KBM-7 (cell line): Measurements from ENCODE around the gene ZNF444.
"Not testable (repeated sequence)": the region's sequence is repeated elsewhere in the genome, so short reads cannot be mapped to it uniquely, and the experiment has no call there.

Experiments used
- DNase-seq: peaks from one replicate; pipeline ENCODE4 v3.0.0-alpha.2; 2015
- in situ Hi-C: fragments of 300-500 bp; cut with MboI; formaldehyde crosslinking; loops from 2 replicates; pipeline ENCODE4 v1.14.3; 2020; ENCODE audit warnings: low sequenced_read_pairs, low pct_unique_long_range_greater_than_20kb, mixed read lengths

ZNF444 gene

DNA sequence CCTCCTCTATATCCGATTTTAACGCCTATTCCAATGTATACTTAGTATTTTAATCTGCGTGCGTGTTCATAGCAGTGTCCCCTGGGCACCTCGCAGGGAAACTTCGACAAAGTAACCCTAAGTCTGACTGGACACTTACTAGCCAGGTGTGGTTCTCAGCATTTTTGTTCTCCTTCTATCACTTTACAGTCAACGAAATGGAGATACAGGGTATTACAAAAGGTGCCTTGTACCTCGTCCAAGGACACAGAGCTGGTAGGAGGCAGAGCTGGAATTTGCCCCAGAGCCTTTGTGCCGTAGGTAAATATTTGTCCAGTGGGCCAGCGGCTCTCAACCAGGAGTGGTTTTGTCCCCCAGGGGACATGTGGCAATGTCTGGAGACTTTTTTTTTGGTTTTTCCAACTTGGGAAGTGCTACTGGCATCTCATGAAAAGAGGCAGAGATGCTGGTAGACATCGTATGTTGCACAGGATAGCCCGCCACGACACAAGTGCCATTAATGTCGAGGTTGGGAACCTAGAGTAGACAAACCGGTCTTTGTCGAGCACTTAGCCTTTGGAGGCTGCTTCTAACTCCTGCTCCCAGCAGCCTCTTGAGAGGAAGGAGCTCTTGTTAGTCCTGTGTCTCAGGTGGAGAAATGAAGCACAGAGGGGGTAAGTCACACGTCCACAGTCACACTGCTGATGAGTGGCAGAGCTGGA lies 1.1 kb downstream of the ZNF444 start:
- in situ Hi-C loops = no loop called here

DNA sequence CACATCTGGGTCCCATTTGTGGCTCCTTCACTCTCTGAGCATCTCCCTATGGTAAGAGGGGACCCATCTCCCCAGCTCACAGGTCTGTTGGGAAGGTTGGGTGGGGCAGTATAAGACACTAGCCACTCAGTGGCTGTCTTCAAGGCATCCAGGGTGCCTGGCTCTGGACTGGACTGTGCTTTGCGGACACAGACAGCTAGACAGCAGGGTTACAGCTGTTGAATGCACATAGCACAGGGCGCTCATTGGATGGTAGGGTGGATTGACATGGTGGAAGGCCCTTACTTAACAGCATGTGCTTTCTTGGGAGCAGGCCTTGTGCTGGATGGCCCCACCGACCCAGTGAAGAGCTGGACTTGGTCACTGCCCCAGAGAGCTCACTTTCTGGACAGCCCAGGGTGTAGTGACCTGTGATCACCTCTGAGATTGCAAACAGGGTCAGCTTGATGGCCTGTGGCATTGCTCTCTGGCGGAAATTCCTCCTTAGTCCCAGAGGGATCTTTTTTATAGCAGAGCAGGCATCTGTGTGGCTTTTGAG lies 1.9 kb downstream of the ZNF444 start:
- no peak for DNase-seq
- in situ Hi-C loops = no loop called here

More for the DNA sequence above, 1.1 kb downstream of the ZNF444 start:
- no peak for DNase-seq

DNA sequence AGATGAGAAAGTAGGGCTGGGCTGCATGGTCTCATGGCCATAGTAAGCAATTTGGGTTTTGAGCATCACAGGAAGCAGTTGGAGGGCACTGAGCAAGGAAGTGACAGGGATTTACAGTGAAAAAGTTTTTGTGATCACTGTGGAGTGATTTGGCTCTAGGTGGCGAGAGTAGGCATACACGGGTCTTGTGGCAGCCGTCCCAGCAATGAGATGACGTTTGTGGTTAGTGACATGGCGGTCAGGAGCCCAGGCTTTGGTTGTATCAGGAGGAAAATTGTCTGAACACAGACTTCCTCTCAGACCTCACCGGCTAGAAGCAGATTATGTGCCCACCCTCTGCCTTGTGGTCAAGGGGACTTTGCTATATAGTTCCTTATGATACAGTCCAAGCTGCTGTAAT lies 3.3 kb downstream of the ZNF444 start:
- in situ Hi-C loops = no loop called here
- DNase-seq = peak; percentile 50

DNA sequence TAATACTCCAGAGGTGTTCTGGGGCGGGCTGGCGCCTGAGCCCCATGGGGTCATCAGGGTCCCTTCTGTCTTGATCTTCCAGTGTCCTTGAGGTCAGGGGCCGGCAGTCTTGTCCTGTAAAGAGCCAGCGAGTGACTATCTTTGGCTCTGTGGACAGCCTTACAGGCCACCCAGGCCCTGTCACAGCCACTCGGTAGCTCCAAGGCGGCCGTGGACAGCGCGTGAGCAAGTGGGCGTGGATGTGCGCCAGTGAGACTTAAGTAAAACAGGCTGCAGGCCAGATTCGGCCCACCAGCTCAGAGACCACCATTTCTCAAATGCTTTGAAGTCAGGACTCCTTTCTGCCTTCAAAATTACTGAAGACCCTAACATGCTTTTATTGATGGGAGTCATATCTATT lies 3.7 kb downstream of the ZNF444 start:
- DNase-seq = no peak
- in situ Hi-C loops = no loop called here

DNA sequence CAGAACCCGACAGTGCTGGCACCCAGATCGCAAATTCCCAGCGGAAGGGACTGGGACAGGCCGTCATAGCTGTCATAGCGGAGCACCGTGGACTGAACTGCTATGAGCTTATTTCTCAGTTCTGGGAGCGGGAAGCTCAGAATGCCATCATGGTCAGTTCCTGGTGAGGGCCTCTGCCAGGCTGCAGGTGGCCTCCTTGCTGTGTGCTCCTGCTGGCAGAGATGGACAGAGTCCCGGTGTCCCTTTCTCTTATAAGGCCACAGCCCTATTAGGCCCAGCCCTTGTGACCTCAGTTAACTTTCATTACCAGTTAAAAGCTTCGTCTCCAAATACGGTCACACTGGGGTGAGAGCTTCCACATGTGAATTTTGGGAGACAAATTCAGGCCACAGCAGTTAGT lies 4.6 kb downstream of the ZNF444 start:
- in situ Hi-C loops = no loop called here
- no peak for DNase-seq

DNA sequence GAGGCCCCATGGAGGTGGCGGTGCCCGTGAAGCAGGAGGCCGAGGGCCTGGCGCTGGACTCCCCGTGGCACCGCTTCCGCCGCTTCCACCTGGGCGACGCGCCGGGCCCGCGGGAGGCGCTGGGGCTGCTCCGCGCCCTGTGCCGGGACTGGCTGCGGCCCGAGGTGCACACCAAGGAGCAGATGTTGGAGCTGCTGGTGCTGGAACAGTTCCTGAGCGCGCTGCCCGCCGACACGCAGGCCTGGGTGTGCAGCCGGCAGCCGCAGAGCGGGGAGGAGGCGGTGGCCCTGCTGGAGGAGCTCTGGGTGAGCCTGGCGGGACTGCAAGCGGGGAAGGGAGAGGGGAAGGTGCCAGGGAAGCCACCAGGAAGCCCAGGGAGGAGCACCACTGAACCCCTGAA lies 5.8 kb downstream of the ZNF444 start:
- DNase-seq = no peak
- in situ Hi-C loops = no loop called here

DNA sequence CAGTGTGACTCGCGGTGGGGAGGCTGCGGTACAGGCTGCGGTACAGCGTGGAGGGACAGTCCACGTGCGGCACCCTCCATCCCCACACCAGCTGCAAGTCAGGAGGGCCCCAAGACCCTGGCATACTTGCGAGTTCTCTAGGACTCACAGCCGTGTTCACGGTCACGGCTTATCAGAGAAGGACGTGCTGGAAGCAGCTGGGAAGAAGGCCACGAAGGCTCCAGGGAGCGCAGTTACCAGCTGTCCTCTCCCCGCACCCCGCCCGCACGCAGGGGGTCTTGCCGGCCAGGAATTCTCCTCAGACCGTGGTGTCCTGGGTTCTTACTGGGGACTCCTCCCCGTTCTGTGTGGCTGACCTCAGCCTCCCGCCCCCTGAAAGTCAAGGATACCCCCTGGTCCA lies 6.2 kb downstream of the ZNF444 start:
- in situ Hi-C loops = no loop called here
- no peak for DNase-seq

DNA sequence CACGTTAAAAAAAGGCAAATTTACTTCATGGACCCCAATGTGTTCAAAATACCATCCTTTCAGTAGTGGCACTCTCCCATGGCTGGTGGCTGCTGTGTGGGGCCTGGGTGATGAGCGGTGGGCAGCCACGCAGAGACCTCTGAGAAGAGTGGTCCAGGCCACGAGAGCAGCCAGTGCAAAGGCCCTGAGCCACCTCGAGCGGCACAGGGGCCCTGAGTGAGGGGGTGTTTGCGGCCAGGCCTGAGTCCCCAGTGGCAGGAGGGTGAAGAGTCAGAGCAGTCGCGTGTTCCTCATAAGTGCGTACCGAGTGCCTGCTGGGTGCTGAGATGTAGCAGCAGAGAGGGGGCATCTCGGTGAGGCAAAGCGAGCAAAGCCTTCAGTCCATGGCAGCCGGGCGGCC lies 7.0 kb downstream of the ZNF444 start:
- in situ Hi-C loops = no loop called here

DNA sequence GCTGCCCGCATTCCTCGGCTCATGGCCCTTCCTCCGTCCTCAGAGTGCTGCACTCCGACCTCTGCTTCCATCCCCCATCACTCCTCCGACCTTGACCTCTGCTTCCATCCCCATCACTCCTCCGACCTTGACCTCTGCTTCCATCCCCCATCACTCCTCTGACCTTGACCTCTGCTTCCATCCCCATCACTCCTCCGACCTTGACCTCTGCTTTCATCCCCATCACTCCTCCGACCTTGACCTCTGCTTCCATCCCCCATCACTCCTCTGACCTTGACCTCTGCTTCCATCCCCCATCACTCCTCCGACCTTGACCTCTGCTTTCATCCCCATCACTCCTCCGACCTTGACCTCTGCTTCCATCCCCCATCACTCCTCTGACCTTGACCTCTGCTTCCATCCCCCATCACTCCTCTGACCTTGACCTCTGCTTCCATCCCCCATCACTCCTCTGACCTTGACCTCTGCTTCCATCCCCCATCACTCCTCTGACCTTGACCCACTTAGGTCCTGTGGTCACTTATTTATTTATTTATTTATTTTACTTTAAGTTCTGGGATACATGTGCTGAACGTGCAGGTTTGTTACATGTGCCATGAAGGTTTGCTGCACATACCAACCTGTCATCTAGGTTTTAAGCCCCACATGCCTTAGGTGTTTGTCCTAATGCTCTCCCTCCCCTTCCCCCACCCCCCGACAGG lies 8.0 kb downstream of the ZNF444 start:
- in situ Hi-C loops, DNase-seq: not testable (repeated sequence)

More for the DNA sequence above, 7.0 kb downstream of the ZNF444 start:
- DNase-seq = no peak

DNA sequence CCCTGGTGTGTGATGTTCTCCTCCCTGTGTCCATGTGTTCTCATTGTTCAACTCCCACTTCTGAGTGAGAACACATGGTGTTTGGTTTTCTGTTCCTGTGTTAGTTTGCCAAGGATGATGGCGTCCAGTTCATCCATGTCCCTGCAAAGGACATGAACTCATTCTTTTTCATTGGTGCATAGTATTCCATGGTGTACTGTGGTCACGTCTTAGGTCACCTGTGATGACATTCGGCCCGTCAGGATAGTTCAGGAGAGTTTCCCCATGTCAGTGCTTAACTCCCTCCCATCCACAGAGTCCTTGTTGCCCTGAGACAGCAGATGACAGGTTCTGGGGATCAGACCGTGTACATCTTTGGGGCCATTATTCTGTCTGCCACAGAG lies 8.6 kb downstream of the ZNF444 start:
- DNase-seq = no peak
- in situ Hi-C loops = no loop called here

DNA sequence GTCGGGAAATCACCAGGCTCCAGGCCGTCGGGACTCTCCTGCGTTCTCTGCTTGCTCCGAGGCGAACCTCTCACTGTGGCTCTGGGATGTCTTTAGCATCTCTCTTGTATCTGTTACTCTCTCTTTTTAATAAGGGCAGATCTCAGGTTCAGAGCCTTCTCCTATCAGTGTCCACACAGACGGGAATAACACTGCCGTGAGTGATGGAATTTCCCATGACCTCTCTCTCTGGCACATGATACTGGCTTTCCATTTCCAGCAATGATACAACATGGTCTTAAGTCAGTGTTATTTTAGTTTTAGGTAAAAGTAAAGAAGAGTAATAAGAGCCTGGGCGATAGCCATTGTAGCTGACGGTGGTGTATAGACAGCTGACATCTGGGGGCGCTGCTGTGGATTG lies 9.3 kb downstream of the ZNF444 start:
- in situ Hi-C loops = no loop called here

DNA sequence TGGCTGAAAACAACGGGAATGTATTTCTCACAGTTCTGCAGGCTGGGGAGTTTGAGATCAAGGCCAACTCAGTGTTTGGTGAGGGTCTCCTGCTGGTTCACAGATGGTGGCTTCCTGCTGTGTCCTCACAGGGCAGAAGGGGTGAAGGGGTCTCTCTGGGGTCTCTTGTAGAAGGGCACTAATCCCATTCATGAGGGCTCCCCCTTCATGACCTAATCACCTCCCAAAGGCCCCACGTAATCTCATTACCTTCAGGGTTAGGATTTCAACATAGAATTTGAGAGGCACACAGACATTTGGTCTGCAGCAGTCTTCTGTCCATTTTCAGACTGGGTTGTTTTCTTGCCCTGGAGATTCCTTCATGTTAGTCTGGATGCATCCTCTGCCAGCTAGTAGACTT lies 11.6 kb downstream of the ZNF444 start:
- DNase-seq = no peak
- in situ Hi-C loops = no loop called here

More for the DNA sequence above, 9.3 kb downstream of the ZNF444 start:
- DNase-seq = no peak

DNA sequence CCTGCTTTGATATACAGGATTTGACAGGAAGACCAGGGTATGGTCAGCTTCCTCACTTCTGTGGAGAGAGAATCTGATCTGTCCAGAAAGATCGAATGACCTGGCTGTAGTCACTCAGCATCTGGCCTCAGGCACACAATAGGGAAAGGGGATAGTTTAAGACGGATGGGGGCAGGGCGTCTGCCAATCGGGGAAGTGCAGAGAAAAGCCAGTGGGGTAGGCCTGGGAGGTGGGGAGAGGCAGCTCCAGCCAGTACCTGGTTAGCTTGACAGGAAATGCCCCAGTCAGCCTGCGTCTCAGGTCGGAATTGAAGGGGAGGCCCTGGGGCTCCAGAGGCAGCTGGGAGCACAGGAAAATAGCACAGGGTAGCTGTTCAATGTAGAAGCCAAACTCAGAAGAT lies 12.4 kb downstream of the ZNF444 start:
- in situ Hi-C loops = no loop called here
- no peak for DNase-seq

DNA sequence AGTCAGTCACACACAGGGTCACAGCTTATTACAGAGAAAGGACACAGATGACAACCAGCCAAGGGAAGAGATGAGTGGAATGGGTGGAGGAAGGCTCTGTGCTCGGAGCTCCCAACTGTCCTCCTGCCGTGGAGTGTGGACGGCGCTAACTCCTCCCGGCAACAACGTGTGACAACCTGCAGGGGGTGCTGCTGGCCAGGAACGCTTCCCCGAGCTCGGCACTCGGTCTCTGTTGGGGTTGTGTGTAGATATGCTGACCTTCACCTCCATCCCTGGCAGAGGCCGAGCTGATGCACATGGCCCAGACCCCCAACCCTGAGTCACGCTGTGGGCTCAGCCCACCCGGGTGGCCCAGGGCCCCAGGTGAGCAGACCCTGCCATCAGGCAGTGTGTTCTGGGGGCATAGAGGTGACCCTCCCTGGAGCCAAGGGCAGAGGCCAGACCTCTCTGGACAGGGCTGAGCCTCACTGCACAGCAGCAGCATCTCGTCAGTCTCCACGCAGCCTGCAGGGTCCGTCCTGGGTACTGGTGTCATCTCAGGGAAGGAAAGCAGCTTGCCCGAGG lies 14.1 kb downstream of the ZNF444 start:
- no peak for DNase-seq
- in situ Hi-C loops = no loop called here

DNA sequence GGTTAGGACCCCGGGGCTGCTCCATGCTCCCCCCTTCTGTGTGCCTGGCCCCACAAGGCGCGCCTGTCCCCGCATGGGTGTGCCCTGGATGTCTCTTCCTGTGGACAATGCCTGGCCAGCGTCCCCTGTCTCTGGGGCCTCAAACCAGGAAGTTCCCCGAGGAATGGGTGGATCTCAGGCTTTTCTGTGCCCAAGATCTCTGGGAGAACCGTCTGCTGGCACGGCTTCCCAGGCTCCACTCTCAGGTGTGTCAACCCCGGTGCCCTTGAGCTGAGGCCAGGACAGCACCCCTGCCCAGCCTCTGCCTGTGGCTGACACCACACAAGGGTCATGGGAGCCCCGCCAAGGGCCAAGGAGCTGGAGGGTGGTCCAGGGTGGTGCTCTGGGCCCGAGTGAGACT lies 15.7 kb downstream of the ZNF444 start:
- in situ Hi-C loops = no loop called here
- no peak for DNase-seq

DNA sequence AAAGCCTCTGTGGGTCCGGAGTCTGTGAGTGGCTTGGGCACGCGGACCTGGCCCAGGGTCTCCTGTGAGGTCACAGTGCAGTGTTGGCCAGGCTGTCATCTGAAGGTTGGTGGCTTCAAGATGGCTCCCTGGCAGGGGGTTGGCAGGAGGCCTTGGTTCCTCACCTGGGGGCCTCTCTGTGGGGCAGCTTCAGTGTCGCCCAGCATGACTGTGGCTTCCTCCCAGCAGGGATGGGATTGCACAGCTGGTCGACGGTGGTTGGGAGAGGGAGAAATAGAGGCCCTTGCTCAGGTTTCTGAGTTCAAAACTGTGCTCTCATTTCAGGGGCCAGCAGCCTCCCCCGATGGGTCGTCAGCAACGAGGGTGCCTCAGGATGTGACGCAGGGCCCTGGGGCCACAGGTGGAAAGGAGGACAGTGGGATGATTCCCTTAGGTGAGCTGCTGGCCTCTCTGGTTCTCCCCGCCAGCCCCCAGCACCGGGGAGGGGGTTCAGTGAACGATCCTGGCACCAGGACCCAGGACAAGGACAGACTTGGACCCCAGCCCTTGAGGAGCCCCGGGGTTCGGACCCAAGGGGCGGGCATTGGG lies 17.2 kb downstream of the ZNF444 start:
- no peak for DNase-seq
- in situ Hi-C loops = no loop called here

DNA sequence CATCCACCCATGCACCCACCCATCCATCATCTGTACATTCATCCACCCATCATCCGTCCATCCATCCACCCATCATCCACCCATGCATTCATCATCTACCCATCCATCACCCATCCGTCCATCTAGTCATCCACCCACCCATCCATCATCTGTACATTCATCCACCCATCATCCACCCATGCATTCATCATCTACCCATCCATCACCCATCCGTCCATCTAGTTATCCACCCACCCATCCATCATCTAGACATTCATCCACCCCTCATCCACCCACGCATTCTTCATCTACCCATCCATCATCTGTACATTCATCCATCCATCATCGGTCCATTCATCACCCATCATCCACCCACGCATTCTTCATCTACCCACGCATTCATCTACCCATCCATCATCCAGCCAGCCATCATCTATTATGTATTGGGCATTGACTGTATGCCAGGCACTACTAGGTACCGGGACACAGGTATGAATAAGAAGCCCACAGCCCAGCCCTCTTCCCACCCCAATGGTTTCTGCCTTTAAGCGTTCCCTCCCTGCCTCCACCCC lies 18.0 kb downstream of the ZNF444 start:
- in situ Hi-C loops = no loop called here
- no peak for DNase-seq

DNA sequence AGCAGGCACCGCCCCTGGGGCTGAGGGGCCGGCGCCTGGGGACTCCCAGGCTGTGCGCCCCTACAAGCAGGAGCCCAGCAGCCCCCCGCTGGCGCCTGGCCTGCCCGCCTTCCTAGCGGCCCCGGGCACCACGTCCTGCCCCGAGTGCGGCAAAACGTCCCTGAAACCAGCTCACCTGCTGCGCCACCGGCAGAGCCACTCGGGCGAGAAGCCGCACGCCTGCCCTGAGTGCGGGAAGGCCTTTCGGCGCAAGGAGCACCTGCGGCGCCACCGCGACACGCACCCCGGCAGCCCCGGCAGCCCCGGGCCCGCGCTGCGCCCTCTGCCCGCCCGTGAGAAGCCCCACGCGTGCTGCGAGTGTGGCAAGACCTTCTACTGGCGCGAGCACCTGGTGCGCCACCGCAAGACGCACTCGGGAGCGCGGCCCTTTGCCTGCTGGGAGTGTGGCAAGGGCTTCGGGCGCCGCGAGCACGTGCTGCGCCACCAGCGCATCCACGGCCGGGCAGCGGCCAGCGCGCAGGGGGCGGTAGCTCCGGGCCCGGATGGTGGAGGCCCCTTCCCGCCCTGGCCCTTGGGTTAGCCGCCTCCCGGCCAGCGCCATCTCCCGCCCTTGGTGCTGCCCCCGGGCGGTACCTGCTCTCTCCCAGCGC lies 18.7 kb downstream of the ZNF444 start:
- no peak for DNase-seq
- in situ Hi-C loops = no loop called here

DNA sequence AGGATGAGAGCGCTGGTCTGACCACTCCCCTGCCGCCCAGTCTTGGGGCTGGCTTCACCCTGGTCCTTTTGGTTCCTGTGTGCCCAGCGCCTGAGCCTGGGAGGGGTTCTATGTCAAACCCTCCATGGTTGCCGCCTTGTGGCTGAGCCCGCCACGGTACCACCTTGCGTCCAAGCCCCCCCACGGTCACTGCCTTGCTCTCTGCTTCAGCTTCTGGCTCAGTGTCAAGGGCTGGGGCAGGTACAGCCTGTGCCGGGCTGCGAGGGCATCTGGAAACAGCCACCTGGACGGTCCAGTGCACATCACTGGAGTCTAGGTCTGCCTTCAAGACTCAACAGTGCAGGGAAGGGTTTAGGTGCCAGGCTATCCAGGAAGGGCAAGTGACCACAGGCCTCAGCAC lies 20.4 kb downstream of the ZNF444 start:
- in situ Hi-C loops = no loop called here

More for the DNA sequence above, 20.4 kb downstream of the ZNF444 start:
- no peak for DNase-seq
